ENCODE data around the gene KIF5C.

KIF5C gene

DNA sequence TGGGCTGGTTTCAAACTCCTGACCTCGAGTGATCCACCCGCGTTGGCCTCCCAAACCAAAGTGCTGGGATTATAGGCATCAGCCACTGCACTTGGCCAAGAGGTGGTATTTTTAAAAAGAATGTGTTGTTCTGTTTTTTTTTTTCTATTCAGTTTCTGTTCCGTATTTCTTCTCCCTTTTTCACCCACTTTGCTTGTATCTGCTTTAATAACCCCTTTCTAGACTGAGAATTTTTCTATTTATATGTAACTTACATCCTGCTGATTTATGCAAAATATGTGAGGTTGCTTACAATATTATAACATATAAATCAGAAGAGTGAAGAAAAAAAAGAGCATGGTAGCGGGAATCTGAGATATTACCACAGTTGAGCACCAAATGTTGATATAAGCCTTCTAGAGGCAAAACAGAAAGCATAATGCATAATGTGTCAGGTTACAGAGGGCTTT, 146.3 kb downstream of the KIF5C start:
- DNase-seq = no peak

DNA sequence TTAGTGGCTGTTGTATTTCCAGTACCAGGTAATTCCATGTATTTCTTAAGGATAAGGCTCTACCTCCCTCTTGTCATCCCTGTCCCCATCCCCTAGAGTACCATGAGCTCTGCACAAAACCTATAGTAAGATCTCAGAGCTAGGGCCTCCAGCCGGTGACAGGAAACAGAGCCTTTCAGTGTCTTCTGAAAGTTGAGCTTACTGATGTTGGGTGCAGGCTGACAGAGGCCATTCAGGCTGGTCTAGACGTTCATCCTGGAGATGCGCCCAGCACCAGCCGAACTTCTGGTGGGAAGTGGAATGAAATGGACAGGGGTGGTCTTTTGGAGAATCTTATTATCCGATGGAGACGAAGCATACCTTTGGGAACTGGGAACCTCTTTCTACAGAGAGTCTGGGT, 146.7 kb downstream of the KIF5C start:
- DNase-seq = no peak

DNA sequence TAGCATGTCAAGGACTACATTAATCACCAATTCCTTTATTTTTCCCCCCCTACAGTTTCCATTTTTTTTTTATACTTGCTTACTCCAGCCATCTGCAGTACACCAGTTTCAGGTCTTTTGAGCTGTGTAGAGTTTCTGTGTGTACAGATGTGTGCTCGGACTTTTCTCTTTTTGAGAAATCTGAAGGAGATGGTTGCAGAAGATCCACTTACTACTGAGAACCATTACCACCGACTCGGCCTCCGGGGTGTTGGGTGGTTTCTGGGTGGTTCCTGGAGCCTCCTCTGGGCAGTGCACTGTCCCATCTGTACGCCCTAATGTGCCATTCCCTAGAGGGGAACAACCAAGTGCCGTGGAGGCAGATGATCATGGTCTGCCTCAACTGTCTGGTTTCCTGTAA, 148.1 kb downstream of the KIF5C start:
- no peak for DNase-seq

DNA sequence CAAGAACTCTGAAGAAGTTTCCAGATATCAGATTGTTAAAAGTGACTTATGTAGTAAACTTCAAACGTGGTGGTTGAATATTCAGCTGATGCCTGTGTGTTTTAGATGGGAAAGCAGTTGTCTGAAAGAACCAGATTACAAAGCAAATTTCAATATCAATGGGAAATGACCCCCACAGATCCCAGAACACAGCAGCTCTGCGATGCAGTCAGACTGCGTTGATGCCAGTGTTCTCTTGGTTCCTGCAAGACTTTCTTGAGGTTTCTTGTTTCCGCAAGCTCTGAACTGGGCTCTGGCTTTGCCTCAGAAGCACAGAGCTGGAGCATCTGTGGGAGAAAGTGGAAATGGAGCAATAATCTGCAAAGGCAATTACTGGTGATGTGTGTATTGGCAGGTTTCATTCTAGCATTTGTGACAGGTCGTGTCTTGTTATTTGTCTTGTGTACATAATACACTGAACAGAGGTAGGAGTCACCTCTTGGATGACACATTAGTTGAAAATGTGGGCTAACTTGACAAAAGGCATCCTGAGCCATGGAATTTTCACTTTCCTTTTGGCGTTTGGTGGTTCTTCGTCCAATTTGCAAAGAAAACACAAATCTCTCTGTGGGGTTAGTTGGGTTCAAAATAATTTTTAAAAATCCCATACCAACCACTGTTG, 152.7 kb downstream of the KIF5C start:
- DNase-seq = no peak

DNA sequence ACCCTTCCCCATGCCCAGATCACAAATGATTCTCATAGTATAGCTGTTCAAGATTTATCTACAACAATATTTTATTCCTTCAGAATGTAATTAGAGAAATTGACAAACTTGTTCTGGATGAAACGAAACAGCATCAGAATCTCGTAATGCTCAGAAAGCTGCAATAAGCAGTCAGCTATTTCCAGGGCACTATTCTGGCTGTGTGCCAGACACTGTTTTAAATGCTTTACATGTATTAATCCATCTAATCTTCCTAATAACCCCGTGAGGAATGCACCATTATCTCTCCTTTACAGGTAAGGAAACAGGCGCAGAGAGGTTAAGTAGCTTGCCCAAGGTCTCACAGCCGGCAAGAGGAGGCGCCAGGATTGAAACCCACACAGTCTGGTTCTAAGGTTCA, 153.3 kb downstream of the KIF5C start:
- no peak for DNase-seq

DNA sequence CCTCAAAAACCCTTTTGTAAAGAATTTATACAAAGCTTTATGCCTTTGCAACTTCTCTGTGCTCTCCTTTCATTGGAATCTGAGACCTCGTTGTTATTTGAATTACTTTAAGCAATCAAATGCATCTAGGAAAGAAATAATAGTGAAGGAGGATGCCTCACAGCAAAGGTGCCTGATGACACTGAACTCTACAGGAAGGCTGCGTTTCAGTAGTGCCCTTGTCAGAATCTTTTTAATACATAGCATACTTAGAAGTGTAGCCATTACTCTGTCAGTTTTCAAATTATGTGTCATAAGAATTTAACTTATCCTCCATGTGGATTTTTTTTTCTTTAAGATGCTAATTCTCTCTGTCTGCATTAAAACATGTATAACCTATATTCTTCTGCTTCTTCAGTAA, 153.9 kb downstream of the KIF5C start:
- no peak for DNase-seq

DNA sequence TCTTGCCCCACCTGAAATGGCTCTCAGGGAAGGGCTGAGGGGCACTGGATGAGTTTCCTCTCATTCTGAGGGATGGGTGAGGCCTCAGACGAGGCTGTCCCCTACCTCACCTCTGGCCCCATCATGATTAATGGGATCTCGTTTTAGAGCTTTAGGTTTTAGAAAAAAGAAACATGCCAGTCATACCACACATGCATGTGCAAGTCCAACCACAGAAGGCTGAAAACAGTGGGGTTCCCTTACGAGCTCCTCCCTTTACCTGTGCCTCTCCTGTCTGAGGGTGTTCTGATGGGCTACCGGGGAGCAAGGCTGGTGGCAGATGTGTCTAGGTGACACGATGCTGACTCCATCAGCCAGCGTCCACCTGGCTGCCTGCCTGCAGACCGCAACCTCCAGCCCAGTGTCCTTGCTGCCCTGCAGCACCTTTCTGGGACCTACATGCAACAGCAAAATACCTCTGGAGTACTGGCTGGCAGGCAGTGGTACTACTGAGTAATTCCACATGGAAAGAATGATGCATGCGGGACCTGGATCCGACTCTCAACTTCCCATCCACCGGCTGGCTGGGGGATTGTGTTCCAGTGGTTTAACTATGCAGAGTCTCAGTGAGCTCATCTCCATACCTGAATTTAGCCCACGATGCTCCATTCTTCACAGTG, 154.4 kb downstream of the KIF5C start:
- DNase-seq = no peak

DNA sequence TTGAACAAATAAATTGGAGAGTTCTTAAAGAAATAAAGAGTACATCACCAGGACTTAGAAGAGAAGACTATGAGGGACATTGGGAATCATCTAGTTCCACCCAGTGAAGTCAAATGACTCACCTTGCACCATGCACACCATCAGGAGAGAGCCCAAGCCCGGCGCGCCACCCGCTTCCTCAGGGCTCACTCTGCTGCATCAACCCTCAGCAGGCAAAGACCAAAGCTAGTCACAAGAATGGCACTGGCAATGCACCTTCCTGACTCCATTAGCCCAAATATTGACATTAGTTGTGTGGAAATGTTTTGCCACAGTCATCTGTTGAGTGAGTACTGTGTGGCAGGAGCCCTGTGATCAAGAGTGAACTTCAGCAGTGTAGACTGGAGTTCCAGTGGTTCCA, 156.4 kb downstream of the KIF5C start:
- no peak for DNase-seq

DNA sequence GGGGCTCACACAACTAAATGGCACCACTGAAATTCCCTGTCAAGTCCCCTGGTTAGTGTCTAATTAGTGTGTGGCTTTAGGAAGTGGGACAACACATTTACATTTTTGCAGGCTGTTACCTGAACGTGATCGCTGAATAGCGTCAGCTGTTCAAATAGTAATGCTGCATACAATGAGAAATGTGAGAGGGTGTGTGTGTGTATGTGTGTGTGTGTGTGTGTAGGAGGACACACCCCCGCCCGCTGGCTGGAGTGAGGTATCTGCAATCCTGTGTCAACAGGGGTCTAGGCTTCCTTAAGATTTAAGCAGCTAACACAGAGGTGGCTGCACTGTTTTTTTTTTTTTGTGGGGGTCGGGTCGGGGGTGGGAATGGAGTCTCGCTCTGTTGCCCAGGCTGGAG, 158.7 kb downstream of the KIF5C start:
- no peak for DNase-seq

DNA sequence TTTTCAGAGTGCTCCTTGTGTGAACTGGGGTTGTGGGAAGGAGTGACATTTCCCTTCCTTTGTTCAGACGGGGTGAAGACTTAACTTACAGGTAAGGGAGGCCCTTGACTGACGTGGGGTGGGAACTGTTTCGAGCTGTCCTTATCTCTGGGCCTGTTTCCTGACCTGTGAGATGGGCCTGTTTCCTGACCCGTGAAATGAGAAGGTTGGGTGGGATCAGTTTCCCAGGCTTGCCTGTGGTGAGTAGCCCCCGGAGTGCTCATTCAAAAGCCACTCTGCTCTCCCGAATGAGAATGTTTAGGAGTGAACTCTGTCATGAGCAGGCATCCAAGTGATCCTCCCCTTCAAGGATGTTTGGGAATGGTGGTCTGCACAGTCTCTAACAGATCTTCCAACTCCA, 159.4 kb downstream of the KIF5C start:
- no peak for DNase-seq

DNA sequence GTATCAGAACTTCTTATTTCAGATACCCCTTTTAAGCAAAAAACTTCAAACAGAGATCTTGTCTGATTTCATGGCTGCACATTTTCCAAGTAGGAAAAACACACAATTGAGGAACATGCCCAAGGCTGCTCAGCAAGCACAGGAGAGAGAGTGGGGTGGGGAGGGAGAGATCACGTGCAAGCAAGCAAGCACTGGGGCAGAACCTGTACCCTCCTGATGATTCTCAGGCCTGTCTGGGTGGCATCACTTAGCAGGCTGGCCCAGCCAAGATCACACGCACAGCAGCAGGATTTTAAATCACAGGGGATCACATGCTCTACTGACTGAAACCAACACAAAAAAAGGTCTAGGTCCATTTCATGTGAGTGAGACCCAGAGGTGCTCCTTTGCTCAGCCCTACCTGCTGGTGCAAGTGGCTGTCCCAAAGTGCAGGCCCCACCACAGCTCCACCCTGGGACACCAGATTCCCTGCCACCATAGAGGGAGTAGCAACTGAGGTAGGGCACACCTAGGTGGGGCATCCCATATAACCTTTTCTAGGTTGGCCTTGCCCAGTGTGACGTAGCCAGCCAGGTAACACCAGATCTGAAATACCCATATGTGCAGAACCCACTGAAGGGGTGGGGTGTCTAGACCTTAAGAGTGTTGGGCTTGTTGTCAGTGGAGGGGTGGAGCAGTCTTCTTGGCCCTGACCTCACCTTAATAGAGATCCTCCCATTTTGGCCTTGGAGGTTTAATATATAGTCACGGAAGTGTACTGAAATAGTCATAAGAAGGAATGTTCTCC, 161.7 kb downstream of the KIF5C start:
- no peak for DNase-seq

DNA sequence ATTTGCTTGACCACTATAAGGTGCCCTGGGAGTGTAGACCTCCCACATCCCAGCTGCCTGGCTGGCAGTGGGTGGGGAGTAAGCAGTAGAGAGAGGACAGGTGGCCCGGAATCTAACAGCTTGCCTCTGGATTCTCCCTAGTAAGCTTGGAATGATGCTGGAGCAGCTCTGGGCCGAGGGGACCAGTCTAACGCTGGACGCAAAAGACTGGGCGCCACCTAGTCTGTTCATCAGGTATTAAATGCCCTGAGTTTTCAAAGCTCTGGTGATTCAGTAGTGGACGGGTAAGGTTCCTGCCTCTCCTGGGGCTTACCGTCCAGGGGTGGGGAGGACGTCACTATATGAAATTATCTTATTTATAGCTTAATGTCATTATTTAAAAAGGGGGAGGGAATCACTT, 162.8 kb downstream of the KIF5C start:
- DNase-seq = no peak

DNA sequence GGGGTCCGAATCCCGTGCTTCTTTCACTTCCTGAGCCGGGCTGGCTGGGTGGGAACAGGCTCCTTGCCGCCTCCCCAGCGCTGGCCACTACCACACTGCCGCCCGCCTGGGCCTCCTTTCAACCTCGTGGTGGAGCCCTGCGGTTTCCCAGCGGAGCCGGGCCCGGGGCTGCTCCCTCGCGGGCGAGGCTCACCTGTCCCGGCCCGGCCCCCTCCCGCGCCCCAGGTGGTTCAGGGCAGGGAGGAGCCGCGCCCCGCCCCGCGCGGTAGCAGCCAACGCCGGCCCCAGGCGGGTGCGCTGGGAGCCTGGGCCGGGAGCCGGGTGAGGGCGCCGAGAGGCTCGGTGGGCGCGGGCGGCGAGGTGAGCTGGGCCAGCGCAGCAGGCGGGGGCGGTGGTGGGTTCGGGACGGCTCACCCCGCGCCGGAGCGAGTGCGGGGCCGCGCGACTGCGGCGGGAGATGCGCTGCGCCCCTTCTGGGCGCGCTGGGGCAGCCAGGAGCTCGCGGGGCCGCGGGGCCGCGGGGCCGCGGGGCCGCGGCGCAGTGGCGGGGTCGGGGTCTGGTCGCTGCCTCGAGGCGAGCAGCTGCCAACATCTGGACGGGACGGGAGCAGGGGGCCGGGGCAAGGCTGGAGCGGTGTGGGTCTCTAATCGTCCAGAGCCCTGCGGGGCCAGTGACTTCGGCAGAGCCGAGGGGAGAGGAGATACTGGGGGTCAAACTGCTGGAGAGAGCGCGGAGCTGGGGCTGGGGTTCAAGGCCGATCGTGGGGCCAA, 163.6 kb downstream of the KIF5C start, which contains the start of gene LYPD6B:
TSS of gene LYPD6B (plus strand) at position 258 of the 771 bp plus-strand sequence. CDS start 92,250 bp downstream, outside the sequence.
- DNase-seq = no peak

DNA sequence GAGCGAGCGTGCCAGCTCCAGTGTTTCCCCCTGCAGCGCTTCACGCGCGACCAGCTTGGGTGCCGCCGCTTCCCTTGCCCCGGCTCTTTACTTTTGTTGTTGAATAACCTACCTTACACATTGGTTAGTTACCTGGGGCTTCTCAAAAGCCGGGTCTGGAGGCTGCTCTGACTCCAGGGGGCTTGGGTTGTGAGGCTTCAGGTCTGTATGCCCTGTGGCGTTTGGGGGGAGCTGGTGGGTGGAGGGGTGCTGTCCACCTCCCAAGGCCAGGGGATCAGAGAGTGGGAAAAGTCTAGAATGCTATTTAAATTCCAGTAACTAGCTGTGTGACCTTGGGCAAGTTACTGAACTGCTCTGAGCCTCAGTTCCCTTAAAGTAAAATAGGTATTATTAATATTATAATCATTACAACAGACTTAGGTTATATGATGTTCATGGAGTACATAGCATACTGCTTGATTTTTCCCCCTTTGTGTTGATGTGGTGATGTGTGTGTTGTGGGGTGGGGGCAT, 164.2 kb downstream of the KIF5C start:
- no peak for DNase-seq

DNA sequence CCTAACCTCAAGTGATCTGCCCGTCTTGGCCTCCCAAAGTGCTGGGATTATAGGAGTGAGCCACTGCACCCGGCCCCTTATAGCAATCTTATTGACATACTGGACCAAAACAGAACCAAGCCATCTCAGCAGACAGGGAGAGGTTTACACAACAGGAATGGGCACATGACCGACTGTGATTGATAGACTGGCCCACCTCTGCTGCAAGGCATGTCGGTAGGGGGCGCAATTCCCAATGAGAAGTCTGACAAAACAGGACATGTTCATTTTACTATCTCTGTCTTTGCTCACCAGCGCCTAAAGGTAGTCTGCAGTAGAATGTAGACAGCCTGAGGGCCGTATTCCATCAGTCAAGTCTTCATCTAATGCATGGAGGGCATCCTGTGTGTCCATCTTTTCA, 165.4 kb downstream of the KIF5C start:
- DNase-seq = no peak

DNA sequence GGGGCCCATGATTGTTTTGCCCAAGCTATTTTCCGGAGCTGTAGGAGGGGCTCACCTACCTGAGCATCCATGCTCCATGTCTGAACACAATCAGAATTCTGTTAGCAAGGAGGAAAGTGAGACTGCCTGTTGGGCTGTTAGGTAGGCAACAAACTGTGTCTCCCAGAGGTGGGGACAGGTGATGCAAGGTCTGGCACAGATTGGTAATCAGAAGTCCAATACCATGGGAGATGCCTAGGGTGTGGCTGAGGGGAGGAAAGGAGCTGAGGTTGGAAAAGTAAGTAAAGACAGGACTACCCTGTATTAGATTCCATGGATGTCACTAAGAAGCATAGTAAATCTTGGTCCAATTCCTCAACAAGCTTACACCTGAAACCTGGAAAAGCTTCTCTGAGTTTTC, 166.5 kb downstream of the KIF5C start:
- DNase-seq = no peak

DNA sequence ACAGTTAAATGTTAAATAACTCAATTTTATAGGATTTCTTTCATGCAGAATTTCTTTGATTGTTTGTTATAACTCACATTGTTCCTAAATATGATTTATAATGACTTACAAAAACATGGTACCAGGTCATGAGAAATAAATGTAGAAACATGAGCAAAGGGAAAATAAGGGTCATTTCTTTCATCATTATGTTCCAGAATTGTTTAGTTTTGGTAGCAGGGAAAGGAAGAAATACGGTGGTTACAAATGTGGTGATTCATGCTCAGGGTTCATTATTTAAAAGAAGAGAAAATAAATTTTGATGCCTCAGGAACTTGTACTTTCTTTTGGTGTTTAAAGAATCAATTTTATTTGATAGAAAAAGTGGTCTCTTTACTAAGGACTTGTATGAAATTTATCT, 167.9 kb downstream of the KIF5C start:
- no peak for DNase-seq

DNA sequence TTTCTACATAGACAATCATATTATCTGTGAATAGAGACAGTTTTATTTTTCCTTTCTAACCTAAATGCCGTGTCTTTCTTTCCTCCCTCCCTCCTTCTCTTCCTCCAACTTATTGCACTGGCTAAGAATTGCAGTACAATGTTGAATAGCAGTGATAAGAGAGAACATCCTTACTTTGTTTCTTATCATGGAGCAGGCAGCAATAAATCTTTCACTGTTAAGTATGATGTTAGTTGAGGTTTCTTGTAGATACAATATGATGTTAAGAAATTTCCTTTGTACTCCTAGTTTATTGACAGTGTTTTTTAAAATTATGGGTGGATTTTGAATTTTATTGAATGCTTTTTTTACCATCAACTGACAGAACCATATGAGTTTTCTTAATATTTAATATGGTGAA, 169.5 kb downstream of the KIF5C start:
- no peak for DNase-seq

DNA sequence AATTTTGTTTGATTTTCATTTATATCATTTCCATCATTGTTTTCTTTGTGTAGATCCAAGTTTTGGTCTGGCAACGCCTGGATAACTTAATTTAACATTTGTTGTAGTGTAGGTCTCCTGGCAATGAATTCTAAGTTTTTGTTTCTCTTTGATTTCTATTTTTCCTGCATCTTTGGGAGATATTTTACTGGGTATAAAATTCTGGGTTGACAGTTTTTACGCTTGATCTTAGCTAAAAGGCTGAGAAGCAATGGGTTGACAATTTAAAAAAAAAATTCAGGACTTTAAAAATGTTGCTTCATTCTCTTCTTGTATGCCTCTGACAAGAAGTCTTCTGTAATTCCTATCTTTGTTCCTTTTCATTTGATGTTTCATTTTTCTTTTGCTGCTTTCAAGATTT, 172.1 kb downstream of the KIF5C start:
- DNase-seq = no peak

DNA sequence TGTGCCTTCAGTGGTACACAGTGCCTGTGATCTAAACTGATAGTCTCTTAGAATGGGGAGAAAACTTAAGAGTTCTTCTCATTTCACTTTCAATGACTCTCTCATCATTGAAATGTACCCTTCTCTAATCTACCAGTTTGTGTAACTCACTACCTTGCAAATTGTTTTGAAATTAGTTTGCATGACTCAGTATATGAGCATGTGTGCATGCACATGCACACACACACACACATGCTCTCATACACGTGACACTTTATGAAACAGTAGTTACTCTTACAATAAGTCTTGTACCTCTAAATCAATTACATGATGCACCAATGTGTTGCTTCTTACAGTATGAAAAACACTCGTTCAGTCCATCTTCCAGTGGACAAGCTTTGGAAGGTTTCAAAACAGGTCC, 174.1 kb downstream of the KIF5C start:
- no peak for DNase-seq

DNA sequence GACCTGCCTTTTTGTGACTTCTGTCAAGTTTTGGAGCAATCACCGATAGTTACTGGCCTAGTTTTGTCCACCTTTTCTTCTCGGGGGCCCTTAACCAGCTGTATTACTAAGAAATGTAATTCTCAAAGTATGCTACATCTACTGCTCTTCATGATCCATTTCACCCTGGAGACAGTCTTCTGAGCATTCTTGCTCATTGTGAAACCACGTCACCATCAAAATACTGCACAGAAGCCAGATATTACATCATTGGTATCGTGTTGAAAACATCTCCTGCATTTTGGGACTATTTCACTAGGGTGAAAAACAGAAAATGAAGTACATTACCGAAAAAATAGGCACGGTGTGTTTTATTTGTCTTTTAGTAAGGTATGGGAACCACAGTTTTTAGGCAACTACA, 175.2 kb downstream of the KIF5C start:
- DNase-seq = no peak

DNA sequence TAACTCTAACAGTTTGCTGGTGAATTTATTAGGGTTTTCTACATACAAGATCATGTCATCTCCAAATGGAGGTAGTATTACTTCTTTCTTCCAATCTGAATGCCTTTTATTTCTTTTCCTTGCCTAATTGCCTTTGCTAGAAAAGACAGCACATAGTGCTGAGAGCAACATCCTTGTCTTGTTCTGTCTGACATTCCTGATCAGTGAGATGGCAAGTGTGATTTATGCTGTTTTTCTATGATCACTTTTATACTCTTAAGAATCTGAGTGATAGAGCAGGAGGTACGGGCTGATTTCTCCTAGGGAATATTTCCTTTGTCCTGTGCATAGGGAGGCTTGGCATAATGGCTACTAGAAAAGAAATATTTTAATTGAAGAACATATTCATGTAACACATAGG, 180.7 kb downstream of the KIF5C start:
- no peak for DNase-seq

Measured in NCI-H446 treated with DMSO at 0.1 percent for 48 hours (cell line).